K562 (cell line): Measurements from ENCODE around the gene EPB42. TPM values are rescaled to one million over a fixed set of nuclear protein-coding genes. Genes with fewer than 3 reads are reported as not detected.
A peak's percentile ranks its signal among the peaks of the same experiment; 100 is the strongest.

ENCODE experiments used
- ADNP ChIP-seq: fragments of 200-800 bp; sonication (Bioruptor generic); IDR thresholded peaks from 2 replicates; pipeline ENCODE4 v1.6.1; 2016; ENCODE audit warnings: missing genetic modification characterization, missing compliant biosample characterization
- E2F1 ChIP-seq: sonication (generic); formaldehyde crosslinking; IDR thresholded peaks from 2 replicates; pipeline ENCODE4 v1.8.1; 2023; ENCODE audit warnings: mild to moderate bottlenecking, missing genetic modification reagents, moderate library complexity
- E2F3 ChIP-seq: fragments of 250-450 bp; sonication (Bioruptor Pico); IDR thresholded peaks from 2 replicates; pipeline ENCODE4 v1.4.0; 2020; ENCODE audit warnings: mild to moderate bottlenecking
- GATAD2A ChIP-seq: fragments of 450-650 bp; IDR thresholded peaks from 2 replicates; pipeline ENCODE4 v1.6.1; 2017
- GMEB1 ChIP-seq: fragments of 250-450 bp; sonication (Bioruptor Pico); IDR thresholded peaks from 2 replicates; pipeline ENCODE4 v1.4.0; 2020; ENCODE audit warnings: mild to moderate bottlenecking
- MLLT1 ChIP-seq, 2 experiments: fragments of 450-650 bp; IDR thresholded peaks; 2 replicates each; pipeline ENCODE4 v1.6.1; 2016
- NEUROD1 ChIP-seq: fragments of 150-350 bp; IDR thresholded peaks from 2 replicates; pipeline ENCODE4 v1.6.1; 2014; ENCODE audit warnings: borderline replicate concordance, low read length, low read depth; ENCODE audit not compliant: partially characterized antibody
- NFRKB ChIP-seq: fragments of 450-650 bp; IDR thresholded peaks from 2 replicates; pipeline ENCODE4 v1.6.1; 2016; ENCODE audit warnings: low read depth
- NR2C1 ChIP-seq, 2 experiments: fragments of 450-650 bp; IDR thresholded peaks; 2 replicates each; pipeline ENCODE4 v1.6.1; 2017; ENCODE audit warnings: mild to moderate bottlenecking in 2 of 2, antibody characterized with exemption in 1 of 2, inconsistent platforms in 1 of 2, missing compliant biosample characterization in 1 of 2, missing genetic modification characterization in 1 of 2
- NR3C1 ChIP-seq: sonication (generic); formaldehyde crosslinking; IDR thresholded peaks from 2 replicates; pipeline ENCODE4 v1.8.1; 2022; ENCODE audit warnings: missing genetic modification reagents
- PHB ChIP-seq: fragments of 250-450 bp; sonication (Bioruptor Pico); IDR thresholded peaks from 2 replicates; pipeline ENCODE4 v1.5.0; 2021
- PHF8 ChIP-seq: fragments of 200-600 bp; sonication (generic); IDR thresholded peaks from 2 replicates; pipeline ENCODE4 v1.6.1; 2012; ENCODE audit warnings: mixed run types, mild to moderate bottlenecking, inconsistent platforms, low read length, moderate library complexity, borderline replicate concordance
- POLR2A ChIP-seq: fragments of 450-650 bp; conservative IDR thresholded peaks from 2 replicates; pipeline ENCODE4 v1.6.1; 2016
- RAD21 ChIP-seq, 2 experiments: fragments of 250-450 bp in 1 of 2; fragments of 450-650 bp in 1 of 2; sonication (Bioruptor Pico) in 1 of 2; formaldehyde crosslinking in 1 of 2; IDR thresholded peaks in 1 of 2; conservative IDR thresholded peaks in 1 of 2; 2 replicates each; pipeline versions ENCODE4 v1.4.0 to v1.8.0; 2020 to 2022; ENCODE audit warnings: mild to moderate bottlenecking in 2 of 2, moderate library complexity in 1 of 2
- ZNF384 ChIP-seq: IDR thresholded peaks from 2 replicates; pipeline ENCODE4 v1.6.1; 2012; ENCODE audit warnings: low read depth, low read length, improper control_type of control experiment
- ZNF511 ChIP-seq: sonication (generic); formaldehyde crosslinking; IDR thresholded peaks from 2 replicates; pipeline ENCODE4 v1.8.0; 2022; ENCODE audit warnings: mild to moderate bottlenecking, missing genetic modification reagents
- ZNF512 ChIP-seq: IDR thresholded peaks from 2 replicates; pipeline ENCODE4 v1.6.1; 2016; ENCODE audit warnings: missing genetic modification characterization, missing compliant biosample characterization
- ZNF740 ChIP-seq, 3 experiments: fragments of 200-800 bp in 1 of 3; sonication (Bioruptor generic) in 1 of 3; sonication (generic) in 1 of 3; formaldehyde crosslinking in 1 of 3; IDR thresholded peaks; 2 replicates each; pipeline versions ENCODE4 v1.6.1 to v1.8.0; 2016 to 2022; ENCODE audit warnings: mild to moderate bottlenecking in 2 of 3, missing compliant biosample characterization in 2 of 3, missing genetic modification characterization in 2 of 3, missing genetic modification reagents in 1 of 3
- ZNF764 ChIP-seq: fragments of 250-450 bp; sonication (Bioruptor Pico); IDR thresholded peaks from 2 replicates; pipeline ENCODE4 v1.4.0; 2020; ENCODE audit warnings: low read depth, mild to moderate bottlenecking, moderate library complexity
- polyA plus RNA-seq, 8 experiments: library from polyadenylated mRNA; depleted of rRNA in 4 of 8; stranded (reverse) in 5 of 8; unstranded in 3 of 8; fragments of >200 nt; fragmentation: Nextera tagmentation in 2 of 8; fragmentation: Illumina TruSeq in 1 of 8; extraction: Ambion mirVana in 2 of 8; extraction: Trizol in 1 of 8; gene quantifications; 2 replicates each; pipeline versions ENCODE4 v1.2.1 to v1.2.3, GENCODE V29; 2011 to 2014; ENCODE audit warnings: inconsistent platforms in 1 of 8, missing spikeins in 1 of 8
- total RNA-seq, 7 experiments: library from RNA; depleted of rRNA in 6 of 7; stranded (reverse); fragments of >200 nt in 6 of 7; fragmentation: Illumina TruSeq in 2 of 7; extraction: Trizol in 2 of 7; gene quantifications; 2 replicates each; pipeline versions ENCODE4 v1.2.1 to v1.2.3, GENCODE V29; 2011 to 2021; ENCODE audit warnings: low replicate concordance in 1 of 7

Gene EPB42
- total and polyA plus RNA-seq, 9 of the 15 experiments (the other 6 are each of a cell fraction or from before 2014, with no cell fraction given) = 0.38 to 2.3 (median 1.4) TPM

GRCh38 chr15:43185157-43186002, 35.4 kb downstream of the EPB42 start, which contains the start of gene CCNDBP1 (continued):
- TF ChIP-seq GMEB1 (CRISPR knock-in tag) (peak; percentile 67), NR3C1 (CRISPR knock-in tag) (no peak), PHB (CRISPR knock-in tag) (no peak), ZNF512 (tag) (no peak), ZNF764 (CRISPR knock-in tag) (no peak), NEUROD1 (peak; percentile 52), NFRKB (no peak), RAD21 (CRISPR knock-in tag; conservative IDR thresholded peaks at IDR 0.05 in 1 of 2, IDR thresholded peaks at IDR 0.05 in 1 of 2) (0 out of 4 replicates have a peak, but pooled peaks of 1 of the 2 experiments have one; percentile 6), POLR2A (peak; percentile 89), E2F1 (CRISPR knock-in tag) (0 out of 2 replicates have a peak, but pooled peaks have one; percentile 71), E2F3 (0 out of 2 replicates have a peak, but pooled peaks have one; percentile 40), ZNF511 (no peak), GATAD2A (no peak; the same call in 1 of the 2 replicates), NR2C1 (IDR thresholded peaks at IDR 0.05) (peak; percentile 71), NR2C1 (tag; IDR thresholded peaks at IDR 0.05) (peak; percentile 83), ADNP (tag) (no peak; the same call in 1 of the 2 replicates), ZNF384 (no peak), MLLT1 (IDR thresholded peaks at IDR 0.05) (peak in 1 of 2 experiments; percentile 59; a peak in 1 of 4 replicates), PHF8 (peak; percentile 98), ZNF740 (CRISPR knock-in tag; IDR thresholded peaks at IDR 0.05) (0 out of 2 replicates have a peak, but pooled peaks have one; percentile 15), ZNF740 (tag; IDR thresholded peaks at IDR 0.05) (no peak)
